Mesodermal cell (in vitro differentiated cells): ENCODE data around the gene CHRND.

Source experiments
- H3K27ac ChIP-seq: 2 replicates; pipeline ENCODE4 v1.7.0; 2013; ENCODE audit warnings: mild to moderate bottlenecking, low read depth, low read length, moderate library complexity; ENCODE audit not compliant: severe bottlenecking
- H3K36me3 ChIP-seq: 2 replicates; pipeline ENCODE4 v1.7.1; 2013; ENCODE audit warnings: mild to moderate bottlenecking, low read length, moderate library complexity; ENCODE audit not compliant: control insufficient read depth, insufficient read depth
- H3K4me1 ChIP-seq: one replicate; pipeline ENCODE4 v1.7.1; 2013; ENCODE audit warnings: mild to moderate bottlenecking, low read length; ENCODE audit not compliant: insufficient read depth, control insufficient read depth, poor library complexity, severe bottlenecking
- H3K4me3 ChIP-seq: 2 replicates; pipeline ENCODE4 v1.7.0; 2013; ENCODE audit warnings: low read length, control low read depth, mild to moderate bottlenecking; ENCODE audit not compliant: insufficient read depth, poor library complexity, severe bottlenecking; ENCODE audit errors: extremely low read depth
- H3K9me3 ChIP-seq: 2 replicates; pipeline ENCODE4 v1.7.1; 2013; ENCODE audit warnings: mild to moderate bottlenecking, low read length, moderate library complexity; ENCODE audit not compliant: control insufficient read depth
- WGBS, 2 experiments: methylation state at CpG; one replicate each; pipeline ENCODE4 v1.1.5; 2013; ENCODE audit warnings: missing lambda C conversion rate in 2 of 2; ENCODE audit not compliant: insufficient coverage in 2 of 2; 5-methylcytosine and 5-hydroxymethylcytosine counted together

Gene CHRND

DNA sequence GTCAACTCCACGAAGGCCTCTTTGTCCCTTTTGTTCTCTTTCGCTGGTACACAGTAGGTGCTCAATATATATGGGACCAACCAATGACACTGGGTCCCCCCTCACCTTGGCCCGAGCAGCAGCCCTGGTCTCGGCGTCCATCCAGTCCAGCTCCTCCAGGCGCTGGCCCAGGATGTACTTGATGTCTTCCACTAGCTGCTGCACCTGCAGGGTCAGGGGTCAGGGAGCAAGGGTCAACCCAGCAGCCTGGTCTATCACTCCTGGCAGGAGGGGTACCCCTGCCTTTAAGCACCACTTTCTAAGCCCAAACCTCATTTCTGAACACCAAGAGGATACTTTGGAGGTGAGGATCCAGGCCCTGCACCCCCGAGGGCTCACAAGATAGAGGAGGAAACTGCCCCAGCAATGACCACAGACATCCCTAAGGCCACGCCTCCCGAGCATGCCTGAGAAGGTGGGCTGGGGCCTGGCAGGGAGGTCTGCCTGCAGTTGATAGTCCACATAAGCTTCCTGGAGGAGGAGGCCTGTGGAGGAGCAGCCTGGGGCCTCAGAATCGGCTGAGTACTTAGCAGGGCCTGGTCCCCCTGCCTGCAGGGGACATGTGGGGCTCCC is 42.5 kb upstream of the CHRND start:
- no peak overlapping the region for H3K4me3 ChIP-seq
- no peak overlapping the region for H3K27ac ChIP-seq
- H3K4me1 ChIP-seq: no peaks in the 10 kb centered on the region
- H3K36me3 ChIP-seq: no peaks in the 10 kb centered on the region
- no peaks in the 10 kb centered on the region for H3K9me3 ChIP-seq
- WGBS, 2 experiments: 80 to 87% methylated on average over 8 to 10 of the region's 10 CpGs

- Histone ChIP-seq H3K36me3 (no peaks in the 10 kb centered on the region), H3K9me3 (no peaks in the 10 kb centered on the region), H3K4me3 (no peak overlapping the region), H3K27ac (no peak overlapping the region), H3K4me1 (no peaks in the 10 kb centered on the region)
- 91 to 92% methylated on average over 18 of the region's 19 CpGs for WGBS, 2 experiments
Observed at GRCh38 chr2:232483923-232484627, 41.9 kb upstream of the CHRND start.

- Histone ChIP-seq H3K9me3 (no peaks in the 10 kb centered on the region), H3K36me3 (no peaks in the 10 kb centered on the region), H3K4me1 (no peaks in the 10 kb centered on the region), H3K4me3 (no peak overlapping the region), H3K27ac (no peak overlapping the region)
- WGBS, 2 experiments: 86 to 91% methylated on average over 11 of the region's 12 CpGs
Observed at GRCh38 chr2:232484628-232485347, 41.2 kb upstream of the CHRND start.

- H3K4me3 ChIP-seq: no peak overlapping the region
- H3K4me1 ChIP-seq: no peaks in the 10 kb centered on the region
- no peaks in the 10 kb centered on the region for H3K36me3 ChIP-seq
- no peak overlapping the region for H3K27ac ChIP-seq
- WGBS, 2 experiments: 12 to 14% methylated on average over 12 to 18 of the region's 22 CpGs
- no peaks in the 10 kb centered on the region for H3K9me3 ChIP-seq
Observed at GRCh38 chr2:232485348-232485756, 40.6 kb upstream of the CHRND start.

DNA sequence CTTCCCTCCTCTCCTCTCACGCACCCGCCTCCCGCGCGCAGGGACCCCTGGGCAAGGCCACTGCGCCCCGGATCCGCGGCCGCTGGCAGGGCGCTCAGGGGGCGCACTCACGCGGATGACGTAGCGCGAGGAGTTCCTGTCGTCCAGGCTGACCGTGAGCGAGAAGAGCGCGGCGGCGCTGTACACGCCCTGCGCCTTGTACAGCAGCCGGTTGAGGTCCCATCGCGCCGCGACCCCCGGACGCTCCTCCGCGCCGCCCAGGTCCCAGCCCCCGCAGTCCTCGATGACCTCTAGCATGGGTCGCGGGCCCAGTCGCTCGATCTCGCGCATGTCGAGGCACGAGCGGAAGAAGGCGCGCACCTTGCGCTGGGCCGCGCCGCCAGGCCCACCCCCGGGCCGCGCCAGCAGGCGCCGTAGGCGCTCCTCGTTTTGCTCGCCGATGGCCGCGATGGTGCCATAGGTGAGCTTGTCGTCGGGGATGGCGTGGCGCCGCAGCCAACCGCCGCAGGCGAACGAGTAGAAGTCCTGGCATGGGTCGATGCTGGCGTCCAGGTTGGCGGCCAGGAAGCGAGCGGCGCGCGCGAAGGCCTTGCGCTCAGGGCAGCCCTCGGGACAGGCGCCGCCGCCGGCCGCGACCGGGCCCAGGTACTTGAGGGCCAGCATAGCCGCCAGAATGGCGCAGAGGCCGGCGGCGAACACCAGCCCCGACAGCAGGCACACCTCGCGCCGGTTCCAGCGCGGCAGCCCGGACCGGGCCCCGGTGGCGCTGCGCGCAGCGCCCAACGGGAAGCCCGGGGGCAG is 40.0 kb upstream of the CHRND start:
- Histone ChIP-seq H3K9me3 (no peaks in the 10 kb centered on the region), H3K4me1 (no peaks in the 10 kb centered on the region), H3K4me3 (no peak overlapping the region), H3K27ac (no peak overlapping the region), H3K36me3 (no peaks in the 10 kb centered on the region)
- 3 to 4% methylated on average over 75 to 101 of the region's 111 CpGs for WGBS, 2 experiments

GRCh38 chr2:232486558-232487384 is 39.2 kb upstream of the CHRND start:
- no peak overlapping the region for H3K27ac ChIP-seq
- 4 to 6% methylated on average over 51 to 58 of the region's 74 CpGs for WGBS, 2 experiments

DNA sequence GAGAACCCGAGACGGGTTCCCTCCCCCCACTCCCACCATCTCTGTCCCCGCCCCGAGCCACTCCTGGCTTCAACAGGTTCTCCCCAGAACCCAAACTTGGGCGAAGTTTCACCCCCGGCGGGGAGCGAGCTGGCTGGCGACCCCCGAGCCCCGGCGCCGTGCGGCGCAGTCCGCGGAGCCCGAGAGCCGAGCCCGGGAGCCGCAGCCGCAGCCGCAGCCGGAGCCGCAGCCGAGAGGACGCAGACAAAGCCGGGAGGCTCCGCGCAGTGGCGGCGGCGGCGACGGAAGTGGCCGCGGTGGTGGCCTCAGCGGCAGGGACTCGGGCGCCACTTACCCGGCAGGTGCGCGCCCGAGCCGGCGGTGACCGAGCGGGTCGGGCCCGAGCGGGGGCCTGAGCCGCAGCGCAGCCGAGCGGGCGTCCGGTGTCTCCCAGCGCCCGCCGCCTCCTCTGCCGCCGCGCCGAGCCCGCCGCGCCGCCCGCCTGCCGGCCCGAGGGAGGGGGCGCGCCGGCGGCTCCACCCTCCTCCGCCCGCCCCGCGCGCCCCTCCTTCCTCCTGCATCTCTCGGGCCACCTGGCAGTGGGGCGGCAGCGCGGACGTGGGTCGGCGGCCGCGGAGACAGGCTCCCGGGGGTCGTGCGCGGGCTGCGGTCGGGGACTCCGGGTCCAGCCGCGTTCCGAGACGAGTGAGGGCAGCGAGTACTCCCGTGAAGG is 38.4 kb upstream of the CHRND start, which contains the start of gene ECEL1:
Gene ECEL1, minus strand, starts transcription at position 450 of the 712 bp plus-strand sequence. CDS start 1,181 bp downstream, outside the sequence.
- Histone ChIP-seq H3K27ac (no peak within 1 kb of the TSS), H3K36me3 (no peaks in the 10 kb centered on the region), H3K9me3 (no peaks in the 10 kb centered on the region), H3K4me3 (peak within 1 kb of the TSS; percentile 11), H3K4me1 (no peaks in the 10 kb centered on the region)
- 0 to 1% methylated on average over 43 to 82 of the region's 102 CpGs for whole genome bisulfite sequencing, 2 experiments

More at GRCh38 chr2:232486558-232487384, 39.2 kb upstream of the CHRND start:
- H3K4me3 ChIP-seq: no peak overlapping the region
- H3K36me3 ChIP-seq: no peaks in the 10 kb centered on the region
- no peaks in the 10 kb centered on the region for H3K4me1 ChIP-seq
- H3K9me3 ChIP-seq: no peaks in the 10 kb centered on the region

- no peaks in the 10 kb centered on the region for H3K9me3 ChIP-seq
- H3K4me3 ChIP-seq: no peak overlapping the region
- H3K36me3 ChIP-seq: no peaks in the 10 kb centered on the region
- no peak overlapping the region for H3K27ac ChIP-seq
- WGBS, 2 experiments: 12 to 13% methylated on average over 10 to 14 of the region's 16 CpGs
- no peaks in the 10 kb centered on the region for H3K4me1 ChIP-seq
Observed at GRCh38 chr2:232488097-232488711, 37.8 kb upstream of the CHRND start.

DNA sequence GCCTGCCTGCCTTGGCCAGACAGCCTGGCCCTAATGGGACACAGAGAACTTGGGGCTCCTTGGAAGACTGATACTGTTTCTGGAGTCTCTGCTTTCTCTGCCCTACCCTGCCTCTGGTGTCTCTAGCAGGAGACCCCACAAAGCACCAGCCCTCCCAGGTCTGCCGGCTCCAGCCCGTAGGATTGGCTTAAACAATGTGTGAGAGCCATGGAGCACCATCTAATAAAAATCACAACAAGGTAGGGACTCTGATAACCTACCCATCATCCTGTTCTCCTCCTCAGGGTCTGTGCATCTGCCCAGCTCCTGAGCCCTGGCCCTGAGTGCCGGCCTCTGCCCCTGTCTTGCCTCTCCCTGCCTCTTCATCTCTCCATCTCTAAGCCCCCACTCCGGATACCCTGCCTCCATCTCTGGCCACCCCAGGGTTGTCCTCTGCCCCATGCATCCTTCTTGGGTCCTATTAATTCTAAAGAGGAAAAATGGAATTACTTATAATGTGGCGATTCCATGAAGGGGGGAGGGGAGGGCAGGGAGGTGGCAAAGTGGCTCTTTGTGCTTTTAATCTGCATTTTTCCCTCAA is 37.1 kb upstream of the CHRND start:
- Histone ChIP-seq H3K4me1 (no peaks in the 10 kb centered on the region), H3K9me3 (no peaks in the 10 kb centered on the region), H3K36me3 (no peaks in the 10 kb centered on the region), H3K27ac (no peak overlapping the region), H3K4me3 (no peak overlapping the region)
- WGBS, 2 experiments: 74 to 80% methylated on average over 2 of the region's 5 CpGs
